Kidney (tissue), 14 donors: Measurements from ENCODE around the gene PXT1. TPM values are rescaled to one million over a fixed set of nuclear protein-coding genes. Genes with fewer than 3 reads are reported as not detected.

Source experiments
- DNase-seq, 5 donors: peaks; one replicate each; pipeline ENCODE4 v3.0.0-alpha.2; 2013 to 2020
- FAIRE-seq: peaks from 2 replicates; lab custom pipeline; 2012; peaks lifted over from hg19 to GRCh38; lab: Jason Lieb, UNC
- H3K27ac ChIP-seq, 2 donors: one replicate each; pipeline ENCODE4 v1.7.0; 2013; ENCODE audit warnings: low read depth in 2 of 2, low read length in 2 of 2, inconsistent platforms in 1 of 2
- H3K27me3 ChIP-seq: one replicate; pipeline ENCODE4 v1.7.1; 2013; ENCODE audit warnings: low read length, inconsistent platforms; ENCODE audit not compliant: control insufficient read depth, insufficient read depth
- H3K36me3 ChIP-seq, 3 donors: one replicate each; pipeline versions ENCODE4 v1.7.0 to v1.7.1; 2013; ENCODE audit warnings: low read length in 3 of 3, control low read depth in 1 of 3, inconsistent platforms in 1 of 3; ENCODE audit not compliant: insufficient read depth in 3 of 3, control insufficient read depth in 2 of 3
- H3K4me1 ChIP-seq, 3 donors: one replicate each; pipeline versions ENCODE4 v1.7.0 to v1.7.1; 2013; ENCODE audit warnings: low read length in 3 of 3, inconsistent platforms in 1 of 3, low read depth in 1 of 3; ENCODE audit not compliant: control insufficient read depth in 2 of 3, insufficient read depth in 2 of 3
- H3K4me3 ChIP-seq, 3 donors: one replicate each; pipeline versions ENCODE4 v1.7.0 to v1.8.1; 2013; ENCODE audit warnings: low read length in 3 of 3, control low read depth in 1 of 3, inconsistent platforms in 1 of 3
- H3K9ac ChIP-seq, 3 donors: one replicate each; pipeline versions ENCODE4 v1.7.0 to v1.7.1; 2013; ENCODE audit warnings: low read length in 3 of 3, control low read depth in 1 of 3, inconsistent platforms in 1 of 3
- H3K9me3 ChIP-seq, 3 donors: one replicate each; pipeline versions ENCODE4 v1.7.0 to v1.7.1; 2013; ENCODE audit warnings: low read length in 3 of 3, control low read depth in 1 of 3, inconsistent platforms in 1 of 3; ENCODE audit not compliant: control insufficient read depth in 2 of 3, insufficient read depth in 1 of 3
- CTCF ChIP-seq: IDR thresholded peaks from 3 replicates; pipeline ENCODE4 v1.5.1; 2012; ENCODE audit warnings: mild to moderate bottlenecking, moderate library complexity, borderline replicate concordance; ENCODE audit not compliant: insufficient read depth; ENCODE audit errors: extremely low read depth
- intact Hi-C: fragments of 100-400 bp; cut with DNase I; formaldehyde crosslinking; loops from one replicate; pipeline ENCODE4 v1.11.1; 2022
- polyA plus RNA-seq: library from polyadenylated mRNA; stranded (reverse); fragments of 350-450 nt; fragmentation: Illumina TruSeq; extraction: RNeasy Lipid Tissue Mini Kit (QIAGEN cat#74804); gene quantifications from one replicate; pipeline ENCODE4 v1.2.3, GENCODE V29; 2014; ENCODE audit warnings: low read depth, low replicate concordance; ENCODE audit not compliant: insufficient read depth
- total RNA-seq: library from RNA; stranded (reverse); fragmentation: NEBNext Ultra II Directional; extraction: Animal tissue kit (Norgen Biotek cat#: 25700); gene quantifications from one replicate; pipeline ENCODE4 v1.2.1, GENCODE V29; 2021
- donor health status: control.
- donor health status: control.
- donor health status: control.
- donor health status: control.
- donor health status: control.
- donor health status: DM: yes; HTN: yes; CAD: no.
- donor health status: Normal renal cell carcinoma (clear cell type).

The PXT1 gene
- total and polyA plus RNA-seq, 2 donors from 2014 or later: 0.13 TPM; not detected in 1

GRCh38 chr6:36346486-36347273, 96.0 kb downstream of the PXT1 start:
- FAIRE-seq: no peak
- no peak for DNase-seq
- no peak overlapping the region for H3K9ac ChIP-seq
- no peak for TF ChIP-seq CTCF
- peaks cover 0 to 2% (median 0%) of the 10 kb centered on the region in 3 donors for H3K4me1 ChIP-seq
- no peaks in the 10 kb centered on the region for H3K9me3 ChIP-seq
- intact Hi-C loops: no loop called here
- H3K27me3 ChIP-seq: no peaks in the 10 kb centered on the region
- no peak overlapping the region for H3K27ac ChIP-seq
- H3K4me3 ChIP-seq: no peak overlapping the region
- no peaks in the 10 kb centered on the region for H3K36me3 ChIP-seq

DNA sequence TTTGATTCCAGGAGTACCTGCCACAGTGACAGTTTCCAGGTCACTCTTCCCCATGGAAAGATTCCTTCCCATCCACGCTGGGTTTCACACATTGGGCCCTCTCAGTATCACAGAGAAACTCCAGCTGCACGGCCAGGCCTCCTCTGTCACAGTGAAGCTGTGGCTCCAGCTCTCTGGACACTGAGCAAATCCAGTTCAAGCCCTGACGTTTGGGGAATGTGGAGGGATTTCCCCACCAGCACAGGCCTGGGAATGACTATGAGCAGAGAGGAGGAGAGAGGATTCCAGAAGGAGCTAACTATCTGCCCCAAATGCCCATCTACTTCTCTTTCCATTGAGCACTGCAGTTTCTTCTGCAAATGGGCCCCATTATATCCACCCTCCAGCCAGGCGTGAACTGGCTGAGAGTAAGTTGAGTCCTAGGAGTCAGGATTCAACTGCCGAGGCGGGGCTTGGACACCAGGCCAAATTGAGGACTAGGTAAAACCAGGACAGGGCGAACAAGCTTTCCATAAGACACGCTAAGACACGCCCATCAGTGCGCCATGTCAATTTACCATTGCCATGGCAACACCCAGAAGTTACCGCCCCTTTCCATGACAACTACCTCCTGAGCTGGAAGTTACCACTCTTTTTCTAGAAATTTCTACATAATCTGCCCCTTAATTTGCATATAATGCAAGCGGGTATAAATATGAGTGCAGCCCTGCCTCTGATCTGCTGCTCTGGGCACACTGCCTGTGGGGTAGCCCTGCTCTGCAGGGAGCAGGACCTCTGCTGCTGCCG, 96.8 kb downstream of the PXT1 start:
- H3K4me3 ChIP-seq: no peak overlapping the region
- intact Hi-C loops: no loop called here
- no peak for DNase-seq

GRCh38 chr6:36343109-36343680, 99.5 kb downstream of the PXT1 start:
- no peak for TF ChIP-seq CTCF
- no peak overlapping the region for H3K9ac ChIP-seq
- H3K27me3 ChIP-seq: no peaks in the 10 kb centered on the region
- H3K36me3 ChIP-seq: no peaks in the 10 kb centered on the region
- no peaks in the 10 kb centered on the region for H3K9me3 ChIP-seq
- no peak overlapping the region for H3K27ac ChIP-seq
- H3K4me1 ChIP-seq: peaks cover 0 to 7% (median 0%) of the 10 kb centered on the region in 3 donors
- H3K4me3 ChIP-seq: no peak overlapping the region
- DNase-seq (no peak), FAIRE-seq (no peak)
- intact Hi-C loops: no loop called here

More for the DNA sequence above, 96.8 kb downstream of the PXT1 start:
- peaks cover 0 to 3% (median 0%) of the 10 kb centered on the region in 3 donors for H3K4me1 ChIP-seq
- no peak for TF ChIP-seq CTCF
- no peaks in the 10 kb centered on the region for H3K27me3 ChIP-seq
- H3K27ac ChIP-seq: no peak overlapping the region
- H3K36me3 ChIP-seq: no peaks in the 10 kb centered on the region
- H3K9ac ChIP-seq: no peak overlapping the region
- FAIRE-seq: no peak
- no peaks in the 10 kb centered on the region for H3K9me3 ChIP-seq
